Activated CD4-positive, alpha-beta T cell treated with anti-CD3 and anti-CD28 coated beads, Interleukin-2, Interleukin-6, amounts not matched to agents 100 ng/mL and 50 ng/mL, durations not matched to agents 16 hours and 8 hours (primary cell): ENCODE data around the gene CYP3A7.
"Not testable (repeated sequence)": the region's sequence is repeated elsewhere in the genome, so short reads cannot be mapped to it uniquely, and the experiment has no call there.

Experiments used
- DNase-seq: peaks from one replicate; pipeline ENCODE4 v3.0.0-alpha.2; 2020

The CYP3A7 gene

GRCh38 chr7:99698867-99699730, 35.9 kb downstream of the CYP3A7 start:
- not testable (repeated sequence) for DNase-seq

GRCh38 chr7:99694912-99695304, 40.1 kb downstream of the CYP3A7 start:
- DNase-seq: no peak

GRCh38 chr7:99694201-99694911, 40.6 kb downstream of the CYP3A7 start:
- DNase-seq: no peak

- no peak for DNase-seq
These were observed 41.4 kb downstream of the CYP3A7 start for GRCh38 chr7:99693427-99694200.

GRCh38 chr7:99693100-99693426, 41.9 kb downstream of the CYP3A7 start:
- DNase-seq: no peak

GRCh38 chr7:99692563-99692962, 42.4 kb downstream of the CYP3A7 start:
- not testable (repeated sequence) for DNase-seq

- DNase-seq: not testable (repeated sequence)
These were observed 43.3 kb downstream of the CYP3A7 start for GRCh38 chr7:99691658-99692057.

- not testable (repeated sequence) for DNase-seq
These were observed 44.1 kb downstream of the CYP3A7 start for GRCh38 chr7:99690918-99691317.

- DNase-seq: not testable (repeated sequence)
These were observed 49.0 kb downstream of the CYP3A7 start for GRCh38 chr7:99685871-99686608.

GRCh38 chr7:99685129-99685758, 49.8 kb downstream of the CYP3A7 start:
- no peak for DNase-seq

- no peak for DNase-seq
These were observed 55.4 kb downstream of the CYP3A7 start, which contains the start of gene CYP3A5 for GRCh38 chr7:99679400-99680191. CYP3A5 (minus strand) TSS chr7:99679996; CDS start chr7:99679896, 100 bp downstream.

- no peak for DNase-seq
These were observed 56.0 kb downstream of the CYP3A7 start for GRCh38 chr7:99679032-99679399.

GRCh38 chr7:99677648-99678045, 57.3 kb downstream of the CYP3A7 start:
- DNase-seq: no peak

GRCh38 chr7:99677013-99677647, 57.9 kb downstream of the CYP3A7 start:
- no peak for DNase-seq

GRCh38 chr7:99674995-99675742, 59.8 kb downstream of the CYP3A7 start:
- DNase-seq: no peak

- no peak for DNase-seq
These were observed 62.4 kb downstream of the CYP3A7 start for GRCh38 chr7:99672573-99672972.

- no peak for DNase-seq
These were observed 65.2 kb downstream of the CYP3A7 start for GRCh38 chr7:99669782-99670181.

- no peak for DNase-seq
These were observed 66.5 kb downstream of the CYP3A7 start for GRCh38 chr7:99668541-99668940.

GRCh38 chr7:99667179-99667578, 67.8 kb downstream of the CYP3A7 start:
- no peak for DNase-seq

- no peak for DNase-seq
These were observed 69.0 kb downstream of the CYP3A7 start for GRCh38 chr7:99666013-99666395.
